Mucosa of rectum (tissue), 2 donors: ENCODE measurements around the gene ZNF43.

Experiments used
- H3K27ac ChIP-seq, 2 donors: one replicate each; pipeline ENCODE4 v1.7.0; 2013; ENCODE audit warnings: inconsistent platforms in 2 of 2, low read depth in 2 of 2, low read length in 2 of 2
- H3K27me3 ChIP-seq, 2 donors: one replicate each; pipeline ENCODE4 v1.7.0; 2013; ENCODE audit warnings: low read length in 2 of 2; ENCODE audit not compliant: control insufficient read depth in 2 of 2, insufficient read depth in 2 of 2
- H3K36me3 ChIP-seq, 2 donors: one replicate each; pipeline ENCODE4 v1.7.0; 2013; ENCODE audit warnings: low read length in 2 of 2; ENCODE audit not compliant: control insufficient read depth in 2 of 2, insufficient read depth in 2 of 2
- H3K4me1 ChIP-seq, 2 donors: one replicate each; pipeline ENCODE4 v1.7.0; 2013; ENCODE audit warnings: low read length in 2 of 2, mild to moderate bottlenecking in 1 of 2; ENCODE audit not compliant: control insufficient read depth in 2 of 2, insufficient read depth in 2 of 2
- H3K4me3 ChIP-seq, 2 donors: one replicate each; pipeline ENCODE4 v1.7.0; 2013; ENCODE audit warnings: low read length in 2 of 2
- H3K9ac ChIP-seq, 2 donors: one replicate each; pipeline ENCODE4 v1.7.0; 2013; ENCODE audit warnings: low read length in 2 of 2, low read depth in 1 of 2, mild to moderate bottlenecking in 1 of 2
- H3K9me3 ChIP-seq, 2 donors: one replicate each; pipeline ENCODE4 v1.7.0; 2013; ENCODE audit warnings: low read length in 2 of 2; ENCODE audit not compliant: control insufficient read depth in 2 of 2
- donor health status: healthy.
- donor health status: Normal muscosa, but diverticular disease.

ZNF43 gene

DNA sequence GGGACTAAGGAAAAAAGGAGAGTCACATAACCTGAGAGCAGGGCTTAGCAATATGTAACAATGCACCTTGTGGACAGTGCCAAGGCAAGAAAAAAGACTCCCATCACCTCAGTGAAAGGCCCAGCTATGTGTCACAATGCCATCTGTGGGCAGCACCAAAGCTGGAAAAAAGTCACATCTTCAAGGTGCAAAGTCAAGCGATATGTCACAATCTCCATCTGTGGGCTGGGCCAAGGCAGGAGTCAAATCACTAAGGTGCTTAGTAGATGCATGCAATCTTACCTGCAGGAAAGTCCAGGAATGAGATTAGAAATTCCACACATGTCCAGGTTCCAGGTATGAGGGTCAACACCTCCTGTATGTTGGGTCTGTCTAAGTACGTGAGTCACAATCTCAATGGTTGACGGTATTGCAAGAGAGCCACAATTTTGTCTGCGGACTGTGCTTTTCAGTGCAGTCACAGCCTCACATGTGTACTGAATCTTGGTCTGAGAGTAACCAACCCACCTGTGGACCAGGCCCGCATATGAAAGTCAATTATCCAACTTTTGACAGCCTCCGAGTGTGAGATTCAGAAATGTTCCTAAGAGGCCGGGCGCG is 14.8 kb upstream of the ZNF43 start:
- Histone ChIP-seq H3K27me3 (no peaks in the 10 kb centered on the region), H3K9ac (no peak overlapping the region), H3K4me3 (peak overlapping the region; percentile 8 to 96), H3K4me1 (no peaks in the 10 kb centered on the region), H3K27ac (no peak overlapping the region), H3K9me3 (no peaks in the 10 kb centered on the region), H3K36me3 (peaks cover 4 to 5% of the 10 kb centered on the region in 2 donors)

DNA sequence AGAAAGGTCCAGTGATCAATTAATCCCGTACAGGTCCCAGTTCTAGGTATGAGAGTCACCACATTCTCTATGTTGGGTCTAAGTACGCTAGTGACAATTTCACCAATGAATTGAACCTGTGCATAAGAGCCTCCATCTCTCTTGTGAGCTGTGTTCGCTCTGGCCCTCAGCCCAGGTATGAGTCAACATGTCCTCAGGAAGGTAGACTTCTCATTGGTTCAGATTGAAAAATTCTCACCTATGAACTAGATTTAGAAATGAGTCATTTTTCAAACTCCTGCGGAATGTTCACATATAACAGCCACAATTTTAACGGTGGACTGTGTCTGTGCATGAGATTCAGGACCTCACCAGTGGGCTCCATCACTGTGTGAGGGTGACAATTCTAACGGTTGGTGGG is 12.7 kb upstream of the ZNF43 start:
- Histone ChIP-seq H3K4me1 (no peaks in the 10 kb centered on the region), H3K27ac (no peak overlapping the region), H3K36me3 (peaks cover 4 to 14% of the 10 kb centered on the region in 2 donors)

DNA sequence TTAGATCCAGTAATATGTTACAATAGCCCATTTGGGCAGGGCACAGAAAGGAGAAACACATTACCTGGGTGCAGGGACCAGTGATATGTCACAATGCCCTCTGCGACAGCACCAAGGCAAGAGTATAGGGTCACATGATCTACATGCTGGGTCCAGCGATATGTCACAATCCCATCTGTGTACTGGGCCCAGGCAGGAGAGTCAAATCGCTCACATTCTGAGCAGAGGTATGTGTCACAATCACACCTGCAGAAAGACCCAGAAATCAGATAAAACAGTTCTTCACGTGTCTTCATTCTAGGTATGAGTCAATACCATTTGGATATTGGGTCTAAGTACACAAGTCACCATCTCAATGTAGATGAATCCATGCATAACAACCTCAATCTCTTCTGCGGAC is 7.1 kb upstream of the ZNF43 start:
- no peaks in the 10 kb centered on the region for H3K4me1 ChIP-seq
- H3K9ac ChIP-seq = no peak overlapping the region
- H3K36me3 ChIP-seq = peaks cover 23 to 48% of the 10 kb centered on the region in 2 donors
- no peaks in the 10 kb centered on the region for H3K27me3 ChIP-seq
- no peaks in the 10 kb centered on the region for H3K9me3 ChIP-seq
- H3K27ac ChIP-seq = no peak overlapping the region
- H3K4me3 ChIP-seq = no peak overlapping the region

More for the DNA sequence above, 12.7 kb upstream of the ZNF43 start:
- no peak overlapping the region for H3K9ac ChIP-seq
- H3K4me3 ChIP-seq = no peak overlapping the region
- no peaks in the 10 kb centered on the region for H3K27me3 ChIP-seq
- H3K9me3 ChIP-seq = no peaks in the 10 kb centered on the region

DNA sequence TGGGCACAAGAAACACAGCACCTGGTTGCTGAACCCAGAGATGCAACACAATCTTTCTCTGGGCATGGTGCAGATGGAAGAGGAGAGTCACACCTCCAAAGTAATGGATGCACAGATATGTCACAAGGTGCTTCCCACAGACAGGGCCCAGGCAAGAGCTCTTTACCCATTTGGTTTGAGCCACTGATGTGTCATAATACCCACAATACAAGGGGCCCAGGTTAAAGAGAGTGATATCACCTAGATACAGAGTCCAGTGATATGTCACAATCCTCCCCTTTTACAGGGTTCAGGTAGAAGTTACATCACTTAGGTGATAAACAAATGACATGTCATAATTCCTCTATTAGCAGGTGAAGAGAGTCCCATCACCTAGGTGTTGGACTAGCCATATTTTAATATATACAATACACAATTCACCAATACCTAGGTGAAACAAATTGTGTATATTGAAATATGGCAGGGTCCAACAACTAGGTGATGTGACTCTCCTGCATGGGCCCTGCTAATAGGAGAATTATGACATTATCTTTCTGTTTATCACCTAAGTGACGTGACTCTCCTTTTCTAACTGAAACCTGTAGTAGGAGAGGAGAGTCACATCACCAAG is 5.6 kb upstream of the ZNF43 start:
- H3K4me3 ChIP-seq = no peak overlapping the region
- H3K27ac ChIP-seq = no peak overlapping the region
- H3K36me3 ChIP-seq = peaks cover 23 to 43% of the 10 kb centered on the region in 2 donors
- H3K9me3 ChIP-seq = no peaks in the 10 kb centered on the region
- H3K27me3 ChIP-seq = no peaks in the 10 kb centered on the region
- H3K9ac ChIP-seq = no peak overlapping the region
- no peaks in the 10 kb centered on the region for H3K4me1 ChIP-seq

DNA sequence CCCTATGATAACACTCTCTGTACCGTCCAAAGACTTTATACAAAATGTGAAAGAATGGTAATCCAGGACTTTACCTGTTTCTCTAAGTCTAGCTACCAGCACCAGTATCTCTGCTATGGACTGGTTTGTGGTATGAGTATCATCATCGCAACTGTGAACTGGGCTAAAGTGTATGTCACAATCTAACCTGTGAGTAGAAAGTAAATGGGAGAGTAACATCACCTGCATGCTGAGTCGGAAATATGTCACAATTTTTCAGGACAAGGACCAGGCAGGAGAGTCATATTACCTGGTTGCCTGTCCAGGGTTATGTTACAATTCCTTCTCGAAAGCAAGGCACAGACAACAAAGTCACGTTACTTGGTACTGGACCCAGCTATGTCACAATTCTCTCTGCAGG is 5.1 kb upstream of the ZNF43 start:
- Histone ChIP-seq H3K36me3 (peaks cover 20 to 43% of the 10 kb centered on the region in 2 donors), H3K4me1 (peaks cover 2 to 3% of the 10 kb centered on the region in 2 donors), H3K4me3 (no peak overlapping the region), H3K9me3 (no peaks in the 10 kb centered on the region), H3K9ac (no peak overlapping the region), H3K27me3 (no peaks in the 10 kb centered on the region), H3K27ac (no peak overlapping the region)

DNA sequence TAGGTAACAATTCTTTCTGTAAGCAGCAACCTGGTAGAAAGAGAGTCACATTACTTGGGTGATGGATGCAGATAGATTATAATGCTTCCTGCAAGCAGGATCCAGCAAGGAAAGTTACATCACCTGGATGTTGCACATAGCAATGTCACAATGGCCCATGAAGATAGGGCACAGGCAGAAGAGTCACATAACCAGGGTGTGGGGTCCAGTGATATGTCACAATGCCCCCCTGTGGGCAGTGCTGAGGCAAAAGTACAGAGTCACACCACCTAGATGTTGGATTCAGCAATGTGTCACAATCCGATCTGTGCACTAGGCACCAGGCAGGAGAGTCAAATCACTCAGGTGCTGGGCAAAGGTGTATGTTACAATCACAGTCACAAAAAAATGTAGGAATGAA is 4.0 kb upstream of the ZNF43 start:
- Histone ChIP-seq H3K36me3 (peaks cover 19 to 38% of the 10 kb centered on the region in 2 donors), H3K9me3 (no peaks in the 10 kb centered on the region), H3K4me3 (no peak overlapping the region), H3K4me1 (peaks cover 3% of the 10 kb centered on the region in 2 donors), H3K27ac (no peak overlapping the region), H3K27me3 (no peaks in the 10 kb centered on the region), H3K9ac (no peak overlapping the region)

DNA sequence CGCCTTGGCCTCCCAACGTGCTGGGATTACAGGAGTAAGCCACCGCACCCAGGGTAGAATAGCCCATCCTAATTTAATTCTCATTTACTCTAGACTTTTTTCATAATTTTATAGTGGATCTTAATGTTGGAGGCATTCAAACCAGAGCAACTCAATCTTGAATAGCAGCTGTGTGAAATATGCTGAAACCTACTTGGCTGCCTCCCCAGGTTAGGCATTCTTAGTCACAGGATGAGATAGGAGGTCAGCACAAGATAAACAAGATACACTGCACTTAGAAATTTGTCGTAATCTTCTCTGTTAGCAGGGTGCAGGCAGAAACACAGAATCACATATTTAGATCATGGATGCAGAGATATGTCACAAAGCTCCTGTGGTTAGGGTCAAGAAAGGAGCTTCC is 2.7 kb upstream of the ZNF43 start:
- Histone ChIP-seq H3K9me3 (no peaks in the 10 kb centered on the region), H3K9ac (no peak overlapping the region), H3K27ac (no peak overlapping the region), H3K36me3 (peaks cover 19 to 33% of the 10 kb centered on the region in 2 donors), H3K4me1 (peaks cover 3 to 4% of the 10 kb centered on the region in 2 donors), H3K27me3 (no peaks in the 10 kb centered on the region), H3K4me3 (no peak overlapping the region)

DNA sequence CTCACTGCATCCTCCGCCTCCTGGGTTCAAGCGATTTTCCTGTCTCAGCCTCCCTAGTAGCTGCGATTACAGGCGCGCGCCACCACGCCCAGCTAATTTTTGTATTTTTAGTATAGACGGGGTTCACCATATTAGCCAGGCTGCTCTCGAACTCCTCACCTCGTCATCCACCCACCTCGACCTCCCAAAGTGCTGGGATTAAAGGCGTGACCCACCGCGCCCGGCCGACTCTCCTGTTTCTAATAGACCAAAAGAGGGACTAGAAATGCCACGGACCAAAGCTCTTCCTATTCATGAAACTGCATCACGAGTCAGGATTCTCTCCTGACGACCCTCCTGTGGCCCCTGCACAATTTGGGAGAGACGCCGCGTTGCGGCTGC is 563 bp downstream of the ZNF43 start:
- Histone ChIP-seq H3K27me3 (no peaks in the 10 kb centered on the region), H3K4me1 (peaks cover 3 to 4% of the 10 kb centered on the region in 2 donors), H3K36me3 (peaks cover 3 to 10% of the 10 kb centered on the region in 2 donors), H3K9ac (peak overlapping the region; percentile 79 to 93), H3K4me3 (peak overlapping the region; percentile 92 to 94), H3K9me3 (no peaks in the 10 kb centered on the region), H3K27ac (peak overlapping the region; percentile 92 to 93)

DNA sequence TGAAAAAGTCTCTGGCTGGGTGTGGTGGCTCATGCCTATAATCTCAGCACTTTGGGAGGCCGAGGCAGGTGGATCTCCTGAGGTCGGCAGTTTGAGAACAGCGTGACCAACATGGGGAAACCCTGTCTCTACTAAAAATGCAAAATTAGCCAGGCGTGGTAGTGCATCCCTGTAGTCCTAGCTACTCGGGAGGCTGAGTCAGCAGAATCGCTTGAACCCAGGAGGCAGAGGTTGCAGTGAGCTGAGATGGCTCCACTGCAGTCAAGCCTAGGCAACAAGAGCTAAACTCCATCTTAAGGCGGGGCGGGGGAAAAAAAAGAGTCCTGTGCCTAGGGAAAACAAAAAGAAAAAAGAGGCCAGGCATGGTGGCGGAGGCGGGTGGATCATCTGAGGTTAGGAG is 2.2 kb downstream of the ZNF43 start:
- H3K27me3 ChIP-seq = no peaks in the 10 kb centered on the region
- no peak overlapping the region for H3K27ac ChIP-seq
- no peak overlapping the region for H3K9ac ChIP-seq
- H3K9me3 ChIP-seq = peaks cover 0 to 3% of the 10 kb centered on the region in 2 donors
- no peak overlapping the region for H3K4me3 ChIP-seq
- peaks cover 0 to 8% of the 10 kb centered on the region in 2 donors for H3K36me3 ChIP-seq
- peaks cover 3 to 4% of the 10 kb centered on the region in 2 donors for H3K4me1 ChIP-seq

DNA sequence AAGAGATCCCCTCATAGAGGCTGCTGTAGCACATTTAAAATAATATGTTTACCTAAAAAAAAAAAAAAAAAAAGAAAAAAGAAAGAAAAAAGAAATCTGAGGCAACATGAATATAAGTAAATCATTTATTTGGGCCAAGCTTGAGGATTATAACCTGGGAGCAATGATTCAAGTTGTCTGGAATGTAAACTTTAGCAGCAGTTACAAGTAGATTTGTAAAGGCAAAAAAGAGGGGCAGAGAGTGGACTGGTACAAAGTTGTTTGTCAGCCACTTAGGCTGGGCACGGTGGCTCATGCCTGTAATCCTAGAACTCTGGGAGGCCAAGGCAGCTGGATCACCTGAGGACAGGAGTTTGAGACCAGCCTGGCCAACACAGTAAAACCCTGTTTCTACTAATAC is 11.3 kb downstream of the ZNF43 start:
- H3K4me3 ChIP-seq = no peak overlapping the region
- no peaks in the 10 kb centered on the region for H3K27me3 ChIP-seq
- H3K27ac ChIP-seq = no peak overlapping the region
- peaks cover 11 to 22% of the 10 kb centered on the region in 2 donors for H3K36me3 ChIP-seq
- H3K9me3 ChIP-seq = peaks cover 11 to 26% of the 10 kb centered on the region in 2 donors
- H3K9ac ChIP-seq = no peak overlapping the region
- H3K4me1 ChIP-seq = no peaks in the 10 kb centered on the region
